PC-3 (cell line): ENCODE data around the gene ATP6AP1. TPM values are rescaled to one million over a fixed set of nuclear protein-coding genes. Genes with fewer than 3 reads are reported as not detected.

ENCODE experiments used
- ATAC-seq: fragments of 200-7000 bp; cut with Tn5 transposase; 2 replicates; pipeline ENCODE4 v1.9.1; 2020; ENCODE audit warnings: mild to moderate bottlenecking, moderate library complexity
- BruUV-seq: library from RNA; stranded (reverse); fragments of 400-500 nt; replicated peaks from 2 replicates; lab custom pipeline; 2021; lab: Mats Ljungman, UMichigan
- CTCF ChIA-PET: fragments of 300-600 bp; sonication (Branson Sonifier 250); formaldehyde crosslinking; loops from one replicate; lab custom pipeline; 2022; ENCODE audit warnings: antibody characterized with exemption; lab: Charles Lee
- POLR2A ChIA-PET: fragments of 300-600 bp; sonication (Branson Sonifier 250); formaldehyde crosslinking; loops from one replicate; lab custom pipeline; 2022; ENCODE audit warnings: antibody characterized with exemption; ENCODE audit not compliant: unreplicated experiment; lab: Charles Lee
- DNase-seq: peaks from one replicate; pipeline ENCODE4 v3.0.0-alpha.2; 2015
- H2AFZ ChIP-seq: fragments of 300-600 bp; sonication (generic); 2 replicates; pipeline ENCODE4 v1.6.0; 2016; ENCODE audit warnings: antibody characterized with exemption, low read length
- H3F3A ChIP-seq: fragments of 300-600 bp; sonication (generic); one replicate; pipeline ENCODE4 v1.6.0; 2017; ENCODE audit warnings: antibody characterized with exemption, low read length, control low read depth, mild to moderate bottlenecking; ENCODE audit not compliant: unreplicated experiment
- H3K27ac ChIP-seq: fragments of 300-600 bp; sonication (generic); 2 replicates; pipeline ENCODE4 v1.5.1; 2016; ENCODE audit warnings: mild to moderate bottlenecking, low read length
- H3K27me3 ChIP-seq: fragments of 300-600 bp; sonication (generic); 2 replicates; pipeline ENCODE4 v1.6.1; 2016; ENCODE audit warnings: low read length, mixed read lengths
- H3K36me3 ChIP-seq: fragments of 300-600 bp; sonication (generic); 2 replicates; pipeline ENCODE4 v1.6.1; 2016; ENCODE audit warnings: low read depth, mixed run types, low read length, mixed read lengths
- H3K4me1 ChIP-seq: fragments of 300-600 bp; sonication (generic); 2 replicates; pipeline ENCODE4 v1.5.1; 2016; ENCODE audit warnings: low read length; ENCODE audit not compliant: insufficient read depth
- H3K4me2 ChIP-seq: fragments of 300-600 bp; sonication (generic); 2 replicates; pipeline ENCODE4 v1.6.0; 2016; ENCODE audit warnings: low read length
- H3K4me3 ChIP-seq: fragments of 300-600 bp; sonication (generic); 2 replicates; pipeline ENCODE4 v1.5.1; 2016; ENCODE audit warnings: mild to moderate bottlenecking, low read length, mixed read lengths
- H3K79me2 ChIP-seq: fragments of 300-600 bp; sonication (generic); 2 replicates; pipeline ENCODE4 v1.6.1; 2017; ENCODE audit warnings: low read length, mixed read lengths
- H3K9ac ChIP-seq: fragments of 300-600 bp; sonication (generic); 2 replicates; pipeline ENCODE4 v1.6.0; 2016; ENCODE audit warnings: mild to moderate bottlenecking, low read length
- H3K9me2 ChIP-seq: fragments of 300-600 bp; sonication (generic); replicated peaks from 2 replicates; pipeline ENCODE4 v1.6.1; 2016; ENCODE audit warnings: mixed run types, low read length, mixed read lengths
- H3K9me3 ChIP-seq: fragments of 300-600 bp; sonication (generic); 2 replicates; pipeline ENCODE4 v1.6.1; 2016; ENCODE audit warnings: low read length, mixed read lengths
- H4K20me1 ChIP-seq: fragments of 300-600 bp; sonication (generic); 2 replicates; pipeline ENCODE4 v1.6.1; 2016; ENCODE audit warnings: low read length, mixed read lengths
- CTCF ChIP-seq: fragments of 300-600 bp; sonication (generic); conservative IDR thresholded peaks from 2 replicates; pipeline ENCODE4 v1.5.1; 2017; ENCODE audit warnings: antibody characterized with exemption, low read depth, mild to moderate bottlenecking, low read length
- EZH2 ChIP-seq: fragments of 300-600 bp; sonication (generic); IDR thresholded peaks from one replicate; pipeline ENCODE4 v1.6.1; 2017; ENCODE audit warnings: antibody characterized with exemption, mild to moderate bottlenecking, low read length; ENCODE audit not compliant: unreplicated experiment
- EZH2phosphoT487 ChIP-seq: fragments of 300-600 bp; sonication (generic); IDR thresholded peaks from 2 replicates; pipeline ENCODE4 v1.6.1; 2018; ENCODE audit warnings: mild to moderate bottlenecking, antibody characterized with exemption, low read length, borderline replicate concordance
- intact Hi-C: fragments of 100-400 bp; cut with micrococcal nuclease; formaldehyde crosslinking; loops from 2 replicates; pipeline ENCODE4 v1.9.0; 2023
- total RNA-seq: library from RNA; depleted of rRNA; stranded (reverse); fragments of >200 nt; gene quantifications from 2 replicates; pipeline ENCODE4 v1.2.3, GENCODE V29; 2014

The ATP6AP1 gene
- total RNA-seq, 1 experiment from 2014 or later, result 68.7 TPM

GRCh38 chrX:154381271-154381670, 47.2 kb upstream of the ATP6AP1 start:
- BruUV-seq, result no TSS peak
- Histone ChIP-seq H3F3A (no peaks in the 10 kb centered on the region), H3K36me3 (no peaks in the 10 kb centered on the region; the same call in 1 of the 2 replicates), H3K9me3 (no peaks in the 10 kb centered on the region), H3K79me2 (peaks cover 29% of the 10 kb centered on the region), H3K4me2 (no peak overlapping the region), H4K20me1 (peaks cover 5% of the 10 kb centered on the region; the same call in 1 of the 2 replicates), H3K9ac (no peak overlapping the region), H3K4me1 (peaks cover 14% of the 10 kb centered on the region), H3K27ac (no peak overlapping the region), H3K9me2 (no peaks in the 10 kb centered on the region), H2AFZ (no peak overlapping the region), H3K4me3 (no peak overlapping the region), H3K27me3 (no peaks in the 10 kb centered on the region)
- no peak for ATAC-seq
- DNase-seq, result no peak
- POLR2A ChIA-PET, result no interaction called here
- CTCF ChIA-PET, result interaction anchor here (0.6 kb wide), 1 partner anchor 12 kb away, joined by 4 read pairs; no protein-coding TSS in a partner anchor
- intact Hi-C loops, result no loop called here
- no peak for TF ChIP-seq EZH2phosphoT487
- TF ChIP-seq EZH2, result no peak
- no peak for TF ChIP-seq CTCF

GRCh38 chrX:154382483-154383069, 45.9 kb upstream of the ATP6AP1 start:
- Histone ChIP-seq H3K4me2 (no peak overlapping the region), H2AFZ (no peak overlapping the region), H3K4me1 (peaks cover 14% of the 10 kb centered on the region), H4K20me1 (peaks cover 5% of the 10 kb centered on the region; the same call in 1 of the 2 replicates), H3K9me2 (no peaks in the 10 kb centered on the region), H3K9ac (no peak overlapping the region), H3K4me3 (no peak overlapping the region), H3K79me2 (peaks cover 19% of the 10 kb centered on the region), H3K36me3 (no peaks in the 10 kb centered on the region; the same call in 1 of the 2 replicates), H3K27me3 (no peaks in the 10 kb centered on the region), H3K27ac (no peak overlapping the region), H3K9me3 (no peaks in the 10 kb centered on the region), H3F3A (no peaks in the 10 kb centered on the region)
- CTCF ChIA-PET, result interaction anchor here (1.2 kb wide), 1 partner anchor 9 kb away, joined by 7 read pairs; no protein-coding TSS in a partner anchor
- BruUV-seq, result no TSS peak
- no peak for TF ChIP-seq EZH2
- TF ChIP-seq EZH2phosphoT487, result no peak
- TF ChIP-seq CTCF, result no peak
- intact Hi-C loops, result no loop called here
- peak; percentile 39 for DNase-seq
- no peak for ATAC-seq
- POLR2A ChIA-PET, result no interaction called here
